Measurements from ENCODE around the gene SDF4.
A peak's percentile ranks its signal among the peaks of the same experiment; 100 is the strongest.

The SDF4 gene

GRCh38 chr1:1226566-1227362, 5.0 kb downstream of the SDF4 start:
- no peak for DNase-seq

DNA sequence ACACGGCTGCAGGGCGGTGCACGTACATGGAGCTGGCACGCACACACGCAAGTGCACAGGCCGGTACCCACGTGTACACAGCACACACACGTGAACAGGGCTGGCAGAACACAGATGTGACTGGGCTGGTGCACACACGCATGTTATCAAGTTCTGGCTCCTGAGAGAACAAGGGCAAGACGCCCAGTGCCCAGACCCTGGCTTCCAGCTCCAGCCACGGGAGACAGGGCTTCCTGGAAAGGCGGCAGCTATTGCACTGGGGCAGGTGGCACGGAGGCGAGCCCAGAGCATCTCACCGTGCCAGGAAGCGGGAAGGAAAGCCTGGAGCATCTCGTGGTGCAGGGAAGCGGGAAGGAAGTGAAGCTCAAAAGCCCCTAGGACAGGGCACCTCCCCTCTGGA, 5.9 kb downstream of the SDF4 start:
- no peak for DNase-seq

- no peak for DNase-seq
These were observed 6.5 kb downstream of the SDF4 start for GRCh38 chr1:1225238-1225845.

DNA sequence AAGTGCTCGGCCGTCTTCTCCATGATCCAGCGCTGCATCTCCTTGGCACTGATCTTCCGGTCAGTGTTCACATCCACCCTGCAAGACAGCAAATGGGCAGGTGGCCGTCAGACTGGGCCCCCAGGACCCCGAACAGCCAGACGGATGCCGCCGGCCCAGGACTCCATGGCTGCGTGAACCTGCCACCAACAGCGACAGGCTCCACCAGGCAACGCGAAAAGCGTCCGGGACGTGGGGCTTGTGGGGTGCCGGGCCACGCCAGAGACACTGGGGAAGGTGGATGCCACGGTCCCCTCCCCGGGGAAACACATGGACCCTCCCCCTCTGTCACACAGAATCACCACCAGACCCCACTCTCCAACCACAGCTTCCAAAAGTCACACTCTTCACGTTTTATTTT, 7.9 kb downstream of the SDF4 start:
- DNase-seq, result no peak

DNA sequence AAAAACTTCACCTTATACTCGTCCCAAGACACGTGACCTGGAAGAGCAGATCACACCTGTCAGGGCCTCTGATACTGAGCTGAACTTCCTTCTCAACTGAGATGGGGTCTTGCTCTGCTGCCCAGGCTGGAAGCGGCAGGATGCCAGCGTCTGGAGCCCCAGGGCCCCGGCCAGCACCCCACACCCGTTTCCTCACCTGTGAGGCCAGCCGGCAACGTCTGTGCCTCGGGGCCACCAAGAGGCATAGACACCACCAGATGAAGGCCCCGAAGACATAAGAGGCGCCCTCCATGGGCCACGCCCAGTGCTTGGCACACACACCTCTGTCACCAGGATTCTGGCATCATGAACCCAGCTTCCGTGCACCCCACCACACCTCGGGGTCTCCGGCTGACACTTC, 8.5 kb downstream of the SDF4 start:
- no peak for DNase-seq

GRCh38 chr1:1222575-1223225, 9.1 kb downstream of the SDF4 start:
- DNase-seq, result no peak

- DNase-seq, result no peak
These were observed 9.8 kb downstream of the SDF4 start for GRCh38 chr1:1221887-1222574.

DNA sequence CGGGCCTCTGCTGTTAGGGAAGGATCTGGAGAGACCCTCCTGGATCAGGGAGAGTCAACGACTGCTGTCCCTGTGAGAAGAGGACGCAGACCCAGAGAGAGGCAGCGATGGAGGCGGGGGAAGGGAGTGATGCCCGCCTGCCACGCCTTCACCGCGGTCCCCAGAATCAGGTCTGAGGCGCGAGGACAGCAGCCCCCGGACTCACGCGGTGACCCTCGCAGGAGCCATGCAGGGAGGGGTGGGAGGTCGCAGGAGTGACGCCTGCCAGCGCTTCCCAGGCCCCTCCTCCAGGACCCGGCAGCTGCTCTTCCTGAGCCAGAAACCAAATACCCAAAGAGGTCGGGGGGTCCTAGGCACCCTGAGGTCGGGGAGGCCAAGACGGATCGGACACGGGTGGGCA, 11.6 kb downstream of the SDF4 start:
- DNase-seq, result no peak

GRCh38 chr1:1219341-1219740, 12.5 kb downstream of the SDF4 start:
- peak; percentile 73 for DNase-seq

DNA sequence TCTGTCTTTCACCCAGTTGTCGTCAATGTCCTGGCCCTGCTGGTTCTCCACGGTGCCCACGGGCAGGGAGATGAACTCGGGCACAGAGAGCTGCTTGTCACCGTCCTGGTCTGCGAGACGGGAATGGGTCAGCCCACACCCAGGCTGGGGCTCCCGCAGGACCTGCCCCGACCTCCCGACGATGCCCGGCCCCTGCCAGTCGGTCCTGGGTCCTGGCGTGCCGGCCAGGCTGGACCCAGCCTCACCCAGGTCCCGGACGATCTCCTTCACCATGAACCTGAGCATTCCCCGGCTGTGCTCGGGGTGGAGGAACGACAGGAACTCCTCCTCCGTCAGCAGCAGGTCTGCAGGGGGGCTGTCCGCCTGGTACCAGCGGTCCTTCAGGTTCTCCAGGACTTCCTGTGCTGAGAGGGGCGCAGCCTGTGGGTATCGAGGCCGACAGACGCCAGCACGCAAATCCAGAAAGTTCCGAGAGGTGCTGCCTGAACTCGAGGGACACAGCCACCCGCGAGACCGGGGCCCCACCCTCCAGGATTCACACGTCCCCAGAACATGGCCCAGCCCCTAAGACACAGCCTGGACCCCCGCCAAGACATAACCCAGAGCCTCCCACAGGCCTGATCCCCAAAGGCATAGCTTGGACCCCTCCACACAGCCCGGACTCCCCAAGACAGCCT, 13.1 kb downstream of the SDF4 start:
- DNase-seq, result no peak

DNA sequence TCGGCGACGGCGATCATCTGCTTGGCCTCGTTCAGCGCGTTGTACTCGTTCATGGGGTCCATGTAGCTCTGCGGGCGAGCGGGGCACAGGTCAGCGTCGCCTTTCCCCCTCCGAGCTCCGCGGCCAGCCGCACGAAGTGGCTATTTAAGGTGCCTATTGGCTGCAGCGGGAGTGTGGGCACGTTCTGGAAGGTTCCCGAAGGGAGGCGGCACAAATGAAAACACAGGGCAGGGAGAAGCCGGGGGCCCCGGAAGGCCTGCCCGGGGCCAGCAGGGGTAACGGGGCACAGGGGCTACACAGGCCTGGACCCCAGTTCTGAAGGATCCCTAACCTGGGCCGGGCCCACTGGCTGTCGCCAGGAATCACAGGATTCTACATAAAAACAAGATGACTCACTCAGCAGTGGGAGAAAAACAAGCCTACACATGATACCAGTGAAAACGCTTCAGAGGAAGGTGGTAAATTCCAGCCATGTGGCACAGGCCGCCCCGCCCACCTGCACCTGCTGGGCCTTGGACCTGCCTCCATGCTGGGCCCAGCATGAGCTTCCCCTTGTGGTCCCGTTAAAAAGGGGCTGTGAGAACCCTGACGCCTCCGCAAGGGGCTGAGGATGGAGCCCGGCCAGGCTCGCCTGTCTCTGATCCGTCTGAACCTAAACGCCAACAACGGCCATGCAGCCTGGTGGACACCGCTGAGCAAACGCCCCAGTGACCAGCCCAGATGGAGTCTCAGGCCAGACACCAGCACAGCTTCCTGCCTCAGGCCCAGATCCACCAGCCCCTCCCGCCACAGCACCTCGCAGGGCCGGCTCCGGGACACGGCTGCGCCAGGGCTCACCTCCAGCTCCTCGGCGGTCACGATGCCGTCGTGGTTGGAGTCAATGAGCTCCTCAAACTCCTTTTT, 13.9 kb downstream of the SDF4 start:
- DNase-seq, result peak; percentile 47

DNA sequence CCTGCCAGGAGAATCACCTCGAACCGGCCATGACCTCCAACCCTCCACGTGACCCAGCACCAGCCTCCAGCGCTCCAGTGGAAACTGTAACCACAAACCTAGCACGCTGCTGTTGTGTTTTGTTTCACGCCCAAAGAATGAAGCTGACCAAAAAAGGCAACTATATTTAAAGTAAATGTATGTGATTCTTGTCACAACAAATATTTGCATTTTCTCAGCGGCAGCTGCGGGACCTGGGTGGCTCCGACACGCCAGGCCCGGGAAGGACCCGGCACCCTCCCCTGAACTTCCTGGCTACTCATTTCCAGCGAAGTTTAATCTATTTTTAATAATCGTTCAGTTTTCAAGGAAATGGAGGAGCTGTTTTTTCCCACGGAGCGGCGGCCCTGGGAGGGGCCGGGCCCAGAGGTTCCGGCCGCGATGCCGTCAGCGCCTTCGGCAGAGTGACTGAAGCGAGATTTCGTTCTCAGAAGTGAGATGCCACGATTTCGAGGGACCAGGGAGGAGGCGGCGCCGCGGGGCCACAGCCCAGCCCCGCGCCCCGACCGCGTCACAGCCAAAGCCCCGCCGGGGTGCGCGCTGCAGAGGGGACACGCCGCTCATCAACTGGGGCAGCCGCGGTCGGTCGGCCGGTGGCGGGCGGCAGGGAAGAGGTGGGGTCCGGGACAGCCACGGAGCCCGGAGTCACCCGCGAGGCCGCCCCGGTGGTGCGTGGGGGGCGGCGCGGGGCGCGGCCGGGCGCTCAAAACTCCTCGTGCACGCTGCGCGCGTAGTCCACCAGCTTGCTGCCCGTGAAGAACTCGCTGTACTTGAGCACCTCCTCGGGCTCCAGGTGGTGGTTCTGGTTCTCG, 14.8 kb downstream of the SDF4 start:
- peak; percentile 73 for DNase-seq

DNA sequence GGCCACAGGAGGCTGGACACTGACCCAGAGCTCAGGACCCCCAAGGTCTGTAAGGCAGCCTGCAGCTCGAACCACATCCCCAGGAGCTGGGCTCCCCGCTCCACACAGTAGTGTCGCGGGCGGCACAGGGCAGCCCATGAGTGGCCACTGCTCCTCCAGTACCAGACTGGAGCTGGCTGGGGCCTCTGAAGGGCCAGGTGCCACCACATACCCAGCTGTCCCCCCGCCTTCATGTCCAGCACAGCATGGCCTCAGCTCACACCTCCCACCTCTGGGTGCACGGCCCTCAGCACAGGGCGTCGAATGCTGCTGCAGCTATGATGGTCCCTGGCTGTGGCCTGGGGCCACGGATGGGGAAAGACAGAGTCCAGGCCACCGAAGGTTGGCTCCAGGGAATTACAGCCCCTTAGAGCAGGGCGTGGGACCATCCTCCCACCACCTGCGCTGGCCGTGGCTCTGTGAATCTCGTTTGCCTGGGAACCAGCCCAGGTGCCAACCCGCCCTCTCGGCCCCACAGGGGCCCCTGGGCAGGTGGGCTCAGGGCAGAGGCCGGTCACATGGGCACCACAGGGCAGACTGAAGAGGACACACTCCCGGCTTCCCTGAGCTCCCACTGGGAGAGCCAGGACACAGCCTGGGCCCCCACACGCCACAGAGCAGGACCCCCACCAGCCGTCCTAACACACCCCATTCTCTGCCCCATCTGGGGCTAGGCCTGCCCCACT, 15.8 kb downstream of the SDF4 start:
- no peak for DNase-seq

DNA sequence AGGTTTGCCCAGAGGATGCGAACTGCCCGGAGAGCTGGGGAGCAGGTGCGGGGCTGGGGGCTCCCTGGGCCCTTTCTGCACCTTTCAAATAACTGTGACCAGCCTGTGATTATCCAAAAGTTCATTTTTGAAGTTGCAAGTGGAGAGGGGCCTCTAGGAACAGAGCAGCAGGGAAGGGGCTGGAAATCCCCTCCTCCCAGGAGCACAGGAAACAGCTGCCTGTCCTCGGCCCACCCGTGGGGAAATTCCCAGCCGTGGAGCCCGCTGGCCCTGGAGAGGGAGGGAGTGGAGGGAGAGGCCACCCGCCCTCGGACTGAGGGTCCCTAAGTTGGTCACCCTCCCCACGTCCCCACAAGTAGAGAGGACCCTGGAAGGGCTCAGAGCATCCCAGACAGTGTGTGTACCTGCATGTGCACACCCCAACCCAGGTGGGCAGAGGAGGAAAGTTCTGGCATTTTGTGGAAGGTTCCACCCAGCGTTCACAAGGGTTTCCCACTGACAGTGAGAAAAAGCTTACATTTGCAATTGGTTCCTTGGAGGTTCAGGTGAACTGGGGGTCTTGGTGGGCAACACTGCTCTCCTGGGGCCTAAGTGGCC, 16.6 kb downstream of the SDF4 start:
- DNase-seq, result peak; percentile 55

GRCh38 chr1:1213345-1214265, 18.2 kb downstream of the SDF4 start, which contains the start of gene TNFRSF4:
Gene TNFRSF4 (minus strand): TSS chr1:1214153. CDS start chr1:1214127, 26 bp downstream.
- peak; percentile 60 for DNase-seq

DNA sequence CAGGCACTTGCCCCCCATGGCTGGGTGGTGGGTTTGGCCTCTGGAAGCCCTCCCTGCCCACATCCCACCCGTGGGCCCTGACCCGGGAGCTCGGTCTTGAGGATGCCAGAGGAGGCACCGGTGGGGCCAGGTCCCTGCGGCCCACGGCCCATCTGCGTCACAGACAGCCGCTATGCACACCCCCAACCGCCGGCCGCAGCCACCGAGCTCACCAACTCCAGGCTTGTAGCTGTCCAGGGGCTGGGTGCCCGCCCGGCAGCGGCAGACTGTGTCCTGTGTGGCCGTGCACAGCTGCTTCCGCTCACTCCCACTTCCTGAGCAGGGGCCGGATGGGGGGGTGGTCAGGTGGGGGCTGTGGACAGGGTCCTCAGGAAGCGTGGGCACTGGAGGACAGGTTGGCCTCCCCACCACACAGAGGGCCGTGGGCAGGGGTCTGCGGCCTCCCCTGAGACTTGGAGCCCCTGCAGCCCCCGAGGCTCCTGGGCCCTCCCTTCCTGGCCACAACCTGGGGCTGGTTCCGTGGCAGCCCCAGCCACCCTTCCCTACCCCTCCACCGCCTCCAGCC, 18.9 kb downstream of the SDF4 start:
- peak; percentile 66 for DNase-seq

GRCh38 chr1:1211541-1212441, 20.0 kb downstream of the SDF4 start:
- no peak for DNase-seq

Measured in CD4-positive, alpha-beta T cell treated with Interleukin-17A for 1 hour (primary cell).